HAP-1 (cell line): Measurements from ENCODE around the gene CNOT1.

ENCODE experiments used
- DNase-seq, 2 experiments: peaks; one replicate each; pipeline ENCODE4 v3.0.0-alpha.2; 2016 to 2020; ENCODE audit warnings: low spot score in 2 of 2
- H3K27me3 ChIP-seq: fragments of 250-450 bp; sonication (Bioruptor Pico); 2 replicates; pipeline ENCODE4 v1.5.1; 2020; ENCODE audit warnings: low read depth, mild to moderate bottlenecking, moderate library complexity
- H3K36me3 ChIP-seq: fragments of 250-450 bp; sonication (Bioruptor Pico); replicated peaks from 2 replicates; pipeline ENCODE4 v1.5.1; 2020; ENCODE audit warnings: mild to moderate bottlenecking
- H3K4me1 ChIP-seq: fragments of 250-450 bp; sonication (Bioruptor Pico); 2 replicates; pipeline ENCODE4 v1.5.1; 2020; ENCODE audit warnings: mild to moderate bottlenecking
- H3K4me3 ChIP-seq: fragments of 250-450 bp; sonication (Bioruptor Pico); 2 replicates; pipeline ENCODE4 v1.5.1; 2020; ENCODE audit warnings: mild to moderate bottlenecking, moderate library complexity
- H3K9me3 ChIP-seq: fragments of 250-450 bp; sonication (Bioruptor Pico); 2 replicates; pipeline ENCODE4 v1.5.1; 2020; ENCODE audit warnings: mild to moderate bottlenecking, moderate library complexity
- in situ Hi-C: fragments of 300-500 bp; cut with MboI; formaldehyde crosslinking; loops from 3 replicates; pipeline ENCODE4 v1.14.3; 2020; ENCODE audit warnings: low sequenced_read_pairs, inconsistent platforms, mixed read lengths

The CNOT1 gene

DNA sequence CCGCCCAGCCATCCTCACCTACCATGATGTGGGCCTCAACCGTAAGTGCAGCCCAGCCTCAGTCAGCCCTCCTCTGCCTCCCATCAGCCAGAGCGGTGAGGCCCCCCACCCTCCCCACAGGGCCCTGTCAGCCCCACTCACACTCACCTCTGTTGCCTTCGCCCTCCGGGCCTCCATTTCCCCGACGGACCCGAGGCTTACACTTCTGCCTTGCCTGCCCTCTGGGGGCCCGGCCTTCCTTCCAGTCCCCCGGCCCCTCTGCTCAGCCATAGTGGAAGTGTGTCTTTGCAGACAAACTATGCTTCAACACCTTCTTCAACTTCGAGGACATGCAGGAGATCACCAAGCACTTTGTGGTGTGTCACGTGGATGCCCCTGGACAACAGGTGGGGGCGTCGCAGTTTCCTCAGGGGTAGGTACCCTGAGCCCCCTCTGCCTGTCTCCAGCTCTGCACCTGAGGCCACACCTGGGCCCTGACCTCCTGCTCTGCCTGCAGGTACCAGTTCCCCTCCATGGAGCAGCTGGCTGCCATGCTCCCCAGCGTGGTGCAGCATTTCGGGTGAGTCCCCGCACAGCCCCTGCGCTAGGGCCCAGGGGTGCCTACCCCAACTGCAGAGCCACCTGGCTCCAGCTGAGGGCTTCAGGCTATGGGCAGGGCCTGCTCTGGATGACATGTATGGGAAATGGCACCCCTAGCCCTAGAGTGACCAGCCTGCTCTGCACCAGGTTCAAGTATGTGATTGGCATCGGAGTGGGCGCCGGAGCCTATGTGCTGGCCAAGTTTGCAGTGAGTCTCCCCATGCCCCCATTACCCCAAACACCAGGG lies 125.5 kb downstream of the CNOT1 start:
- Histone ChIP-seq H3K36me3 (no peaks in the 10 kb centered on the region), H3K4me3 (no peak overlapping the region), H3K27me3 (no peaks in the 10 kb centered on the region), H3K4me1 (no peaks in the 10 kb centered on the region), H3K9me3 (no peaks in the 10 kb centered on the region)
- in situ Hi-C loops, result no loop called here
- no peak for DNase-seq

DNA sequence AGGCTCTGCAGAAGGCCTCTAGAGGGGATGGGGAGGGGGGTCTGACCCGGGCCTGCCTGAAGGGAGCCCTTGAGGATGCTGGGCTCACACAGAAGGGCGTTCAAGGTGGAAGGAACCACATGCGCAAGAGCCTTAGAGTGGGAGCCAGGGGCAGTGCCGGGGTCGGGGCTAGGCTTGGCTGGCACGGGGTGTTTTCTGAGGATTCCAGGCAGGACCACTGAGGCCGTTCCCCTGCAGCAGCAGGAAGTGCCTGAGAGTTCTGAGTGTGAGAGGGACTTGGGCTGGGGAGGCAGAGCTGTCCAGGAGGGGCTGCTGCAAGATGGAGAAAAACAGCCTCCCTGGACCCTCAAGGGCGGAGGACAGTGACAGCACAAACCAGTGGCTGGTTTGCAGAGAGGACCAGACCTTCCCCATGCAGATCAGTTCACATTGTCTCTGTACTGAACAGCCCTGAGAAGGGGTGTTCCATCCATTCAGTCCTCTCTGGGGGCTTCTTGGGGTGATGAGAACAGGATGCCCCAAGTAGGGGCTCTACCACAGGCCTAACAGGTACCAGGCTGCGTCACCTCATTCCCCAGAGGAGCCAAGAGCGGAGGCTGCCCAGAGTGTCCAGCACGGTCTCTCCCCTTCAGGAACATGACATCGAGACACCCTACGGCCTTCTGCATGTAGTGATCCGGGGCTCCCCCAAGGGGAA lies 126.3 kb downstream of the CNOT1 start:
- Histone ChIP-seq H3K36me3 (no peaks in the 10 kb centered on the region), H3K27me3 (no peaks in the 10 kb centered on the region), H3K4me1 (no peaks in the 10 kb centered on the region), H3K4me3 (no peak overlapping the region), H3K9me3 (no peaks in the 10 kb centered on the region)
- in situ Hi-C loops, result no loop called here
- DNase-seq, result no peak

DNA sequence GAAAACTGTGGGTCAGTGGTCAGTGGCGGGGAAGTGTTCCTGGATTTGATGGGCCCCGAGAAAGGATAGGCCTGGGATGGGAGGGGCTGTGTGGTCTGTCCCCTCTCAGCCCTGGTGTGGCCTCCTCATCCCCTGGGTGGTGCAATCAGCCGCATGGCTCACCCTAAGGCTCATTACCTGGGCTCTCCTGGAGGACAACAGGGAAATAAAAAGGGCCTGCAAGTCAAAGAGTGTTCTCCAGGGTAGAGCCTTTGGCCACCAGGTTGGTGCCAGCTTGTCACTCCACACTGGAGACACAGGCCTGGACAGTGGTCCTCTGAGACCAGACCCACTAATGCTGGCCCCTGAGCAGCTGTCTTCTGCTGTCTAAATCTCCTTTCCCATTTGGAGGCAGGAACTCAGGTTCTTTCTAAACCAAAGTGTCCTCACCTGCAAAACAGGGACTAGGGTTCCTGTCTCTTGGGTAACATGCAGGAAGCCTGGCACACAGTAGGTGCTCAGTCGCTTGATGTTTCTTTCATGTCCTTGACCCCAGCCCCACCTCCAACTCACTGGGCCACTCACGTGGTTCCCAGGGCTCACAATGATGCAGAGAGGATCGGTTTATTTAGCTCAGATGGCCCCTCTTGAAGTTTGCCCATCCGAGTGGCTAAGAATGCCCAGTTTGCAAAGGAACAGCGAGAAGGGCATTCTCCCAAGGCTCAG lies 127.3 kb downstream of the CNOT1 start:
- in situ Hi-C loops, result no loop called here
- Histone ChIP-seq H3K4me1 (no peaks in the 10 kb centered on the region), H3K4me3 (no peak overlapping the region), H3K9me3 (no peaks in the 10 kb centered on the region), H3K36me3 (no peaks in the 10 kb centered on the region), H3K27me3 (no peaks in the 10 kb centered on the region)
- no peak for DNase-seq

GRCh38 chr16:58501242-58502131 lies 128.1 kb downstream of the CNOT1 start:
- no peak for DNase-seq

GRCh38 chr16:58500430-58501241 lies 129.0 kb downstream of the CNOT1 start:
- no peaks in the 10 kb centered on the region for H3K9me3 ChIP-seq
- no peaks in the 10 kb centered on the region for H3K36me3 ChIP-seq
- H3K27me3 ChIP-seq, result no peaks in the 10 kb centered on the region
- DNase-seq, result no peak
- H3K4me3 ChIP-seq, result no peak overlapping the region
- no peaks in the 10 kb centered on the region for H3K4me1 ChIP-seq
- in situ Hi-C loops, result no loop called here

More at GRCh38 chr16:58501242-58502131, 128.1 kb downstream of the CNOT1 start:
- no peaks in the 10 kb centered on the region for H3K9me3 ChIP-seq
- H3K4me3 ChIP-seq, result no peak overlapping the region
- H3K4me1 ChIP-seq, result no peaks in the 10 kb centered on the region
- H3K36me3 ChIP-seq, result no peaks in the 10 kb centered on the region
- in situ Hi-C loops, result no loop called here
- no peaks in the 10 kb centered on the region for H3K27me3 ChIP-seq

DNA sequence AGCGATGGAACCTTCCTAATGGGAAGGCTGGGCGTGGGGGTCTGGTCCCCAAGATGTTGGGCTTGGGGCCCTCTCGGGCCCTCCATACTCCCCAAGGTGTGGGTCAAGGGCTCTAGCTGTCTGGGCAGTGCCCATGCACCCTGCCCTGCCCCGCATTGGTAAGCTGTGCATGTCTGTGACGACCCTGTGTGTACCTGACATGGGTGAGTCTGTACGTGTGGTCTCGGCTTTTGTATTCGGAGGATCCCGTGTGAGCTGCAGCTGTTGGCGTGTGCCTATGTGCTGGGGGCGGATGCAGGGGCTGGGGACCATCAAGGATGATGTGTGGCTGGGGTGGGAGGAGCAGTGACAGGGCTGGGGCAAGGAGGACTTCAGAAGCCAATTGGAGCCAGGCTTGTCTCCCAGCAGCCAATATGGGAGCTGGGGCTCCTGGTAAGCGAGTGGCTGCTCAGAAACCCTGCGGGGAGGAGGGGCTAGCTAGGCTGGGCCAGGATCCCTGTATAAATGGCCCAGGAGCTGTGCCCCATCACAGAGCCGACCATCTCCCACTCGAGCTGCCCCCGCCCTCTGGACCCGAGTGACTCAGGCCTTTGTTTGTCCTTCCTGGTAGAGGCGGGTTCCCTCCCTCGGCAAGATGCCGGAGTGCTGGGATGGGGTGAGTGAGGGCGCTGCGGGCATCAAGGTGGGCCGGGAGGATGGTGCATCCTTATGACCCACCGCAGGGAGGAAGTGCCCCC lies 129.8 kb downstream of the CNOT1 start, which contains the start of gene NDRG4:
Gene NDRG4, plus strand, starts transcription at position 529 of the 737 bp plus-strand sequence. Its CDS starts 106 bp downstream, at position 635.
- no peaks in the 10 kb centered on the region for H3K4me1 ChIP-seq
- no peaks in the 10 kb centered on the region for H3K27me3 ChIP-seq
- H3K9me3 ChIP-seq, result no peaks in the 10 kb centered on the region
- in situ Hi-C loops, result no loop called here
- peak within 1 kb of the TSS; percentile 15 for H3K4me3 ChIP-seq
- DNase-seq, result peak; percentile 45 to 78
- H3K36me3 ChIP-seq, result no peaks in the 10 kb centered on the region

DNA sequence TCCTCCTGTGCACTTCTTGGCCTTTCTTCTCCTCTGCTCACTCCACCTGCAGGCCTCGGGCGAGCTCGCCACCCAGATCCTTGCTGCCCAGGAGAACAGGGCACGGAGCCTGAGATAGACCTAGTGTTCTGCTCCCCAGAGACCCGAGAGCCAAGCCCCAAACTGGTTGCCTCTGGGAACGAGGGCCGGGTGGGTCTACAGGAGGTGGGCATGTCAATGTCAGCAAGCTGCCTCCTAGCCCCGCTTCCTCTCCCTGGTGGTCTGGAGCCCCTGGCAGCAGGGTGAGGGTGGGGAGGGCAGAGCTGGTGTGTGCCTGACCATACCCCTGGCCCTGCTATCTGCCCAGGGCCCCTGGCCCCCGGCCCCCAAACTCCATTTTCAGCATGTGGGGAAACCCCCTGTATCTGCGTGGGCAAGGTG lies 130.5 kb downstream of the CNOT1 start:
- Histone ChIP-seq H3K9me3 (no peaks in the 10 kb centered on the region), H3K4me1 (no peaks in the 10 kb centered on the region), H3K4me3 (no peak overlapping the region), H3K36me3 (no peaks in the 10 kb centered on the region), H3K27me3 (no peaks in the 10 kb centered on the region)
- in situ Hi-C loops, result no loop called here
- DNase-seq, result no peak

- no peaks in the 10 kb centered on the region for H3K27me3 ChIP-seq
- no peak overlapping the region for H3K4me3 ChIP-seq
- H3K9me3 ChIP-seq, result no peaks in the 10 kb centered on the region
- H3K4me1 ChIP-seq, result no peaks in the 10 kb centered on the region
- no peak for DNase-seq
- H3K36me3 ChIP-seq, result no peaks in the 10 kb centered on the region
- in situ Hi-C loops, result no loop called here
Measured at GRCh38 chr16:58498341-58499091, 131.1 kb downstream of the CNOT1 start.

GRCh38 chr16:58497935-58498334 lies 131.7 kb downstream of the CNOT1 start:
- Histone ChIP-seq H3K27me3 (no peaks in the 10 kb centered on the region), H3K4me3 (no peak overlapping the region), H3K36me3 (no peaks in the 10 kb centered on the region), H3K9me3 (no peaks in the 10 kb centered on the region), H3K4me1 (no peaks in the 10 kb centered on the region)
- DNase-seq, result no peak
- in situ Hi-C loops, result no loop called here

DNA sequence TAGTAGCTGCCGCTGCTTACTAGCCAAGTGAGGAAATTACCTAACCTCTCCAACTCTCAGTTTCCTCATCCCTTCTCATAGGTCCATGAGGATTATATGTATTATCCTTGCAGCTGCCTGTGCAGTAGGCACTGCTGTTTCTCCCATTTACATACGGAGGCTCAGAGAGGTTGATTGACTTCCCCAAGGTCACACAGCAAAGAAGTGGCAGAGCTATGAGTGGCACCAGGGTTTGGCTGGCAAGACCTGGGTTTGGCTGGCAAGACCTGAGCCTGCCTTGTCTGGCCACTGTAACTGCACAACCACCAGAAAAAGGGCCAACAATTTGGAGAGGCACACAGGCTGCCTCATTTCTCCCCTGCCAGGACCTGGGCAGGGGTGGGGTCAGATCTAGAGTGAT lies 132.2 kb downstream of the CNOT1 start:
- no peaks in the 10 kb centered on the region for H3K9me3 ChIP-seq
- in situ Hi-C loops, result no loop called here
- H3K4me1 ChIP-seq, result no peaks in the 10 kb centered on the region
- no peaks in the 10 kb centered on the region for H3K27me3 ChIP-seq
- H3K4me3 ChIP-seq, result no peak overlapping the region
- DNase-seq, result no peak
- no peaks in the 10 kb centered on the region for H3K36me3 ChIP-seq

DNA sequence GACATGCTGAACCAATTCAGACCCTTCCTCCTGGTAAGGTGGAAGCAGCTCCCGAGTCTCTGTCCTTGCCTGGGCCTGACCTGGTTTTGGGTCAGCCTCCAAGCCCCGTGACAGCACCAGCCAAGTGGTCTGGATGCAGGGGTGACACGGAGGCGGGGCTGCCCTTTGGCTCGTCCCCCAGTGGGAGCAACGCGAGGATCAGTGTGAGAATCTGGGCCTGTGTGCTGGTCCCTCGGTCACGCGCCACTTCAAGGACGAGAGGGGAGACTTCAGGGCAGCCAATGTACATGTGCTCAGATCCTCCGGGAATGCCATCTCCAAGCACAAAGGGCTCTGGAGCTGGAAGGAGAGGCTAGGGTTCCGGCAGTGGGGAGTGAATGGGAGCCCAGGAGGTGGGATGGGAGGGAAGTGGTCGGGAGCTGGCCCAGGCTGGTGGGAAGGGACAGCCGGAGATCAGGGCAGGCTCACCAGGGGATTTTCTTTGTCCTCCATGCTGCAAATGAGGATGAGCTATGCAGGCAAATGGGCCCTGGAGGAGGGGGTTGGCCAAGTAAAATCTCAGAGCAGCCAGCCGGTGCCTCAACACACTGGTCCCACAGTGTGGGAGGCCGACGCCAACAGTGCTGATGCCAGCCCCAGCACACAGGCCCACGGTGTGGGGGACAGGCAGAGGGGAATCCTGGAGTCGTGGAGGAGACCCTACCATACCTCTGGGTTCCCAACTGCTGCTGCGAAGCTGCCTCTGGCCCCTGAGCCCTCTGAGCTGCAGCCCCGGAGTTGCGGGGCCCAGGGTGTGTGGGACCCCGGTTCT lies 133.9 kb downstream of the CNOT1 start:
- Histone ChIP-seq H3K4me3 (no peak overlapping the region), H3K4me1 (no peaks in the 10 kb centered on the region), H3K27me3 (no peaks in the 10 kb centered on the region), H3K36me3 (no peaks in the 10 kb centered on the region), H3K9me3 (no peaks in the 10 kb centered on the region)
- no peak for DNase-seq
- in situ Hi-C loops, result no loop called here
